RWPE1 (cell line): ENCODE data around the gene ABCA3.

Experiments
- CTCF ChIA-PET: fragments of 350-600 bp; sonication (Branson Sonifier 250); formaldehyde crosslinking; extraction: SDS; loops from one replicate; lab custom pipeline; 2021; lab: Yijun Ruan, JAX
- POLR2A ChIA-PET: fragments of 400-600 bp; formaldehyde crosslinking; extraction: SDS; loops from one replicate; lab custom pipeline; 2020; ENCODE audit warnings: antibody characterized with exemption; ENCODE audit not compliant: low non-redundant PET; lab: Yijun Ruan, JAX
- DNase-seq: peaks from one replicate; pipeline ENCODE4 v3.0.0; 2012; ENCODE audit warnings: low spot score
- H3K27ac ChIP-seq: fragments of 450-650 bp; 2 replicates; pipeline ENCODE4 v1.5.1; 2017
- TF ChIP-seq, protein P1 (sequence below): fragments of 450-650 bp; conservative IDR thresholded peaks from 2 replicates; pipeline ENCODE4 v1.5.1; 2017; ENCODE audit warnings: low read depth, mild to moderate bottlenecking

ABCA3 gene

DNA sequence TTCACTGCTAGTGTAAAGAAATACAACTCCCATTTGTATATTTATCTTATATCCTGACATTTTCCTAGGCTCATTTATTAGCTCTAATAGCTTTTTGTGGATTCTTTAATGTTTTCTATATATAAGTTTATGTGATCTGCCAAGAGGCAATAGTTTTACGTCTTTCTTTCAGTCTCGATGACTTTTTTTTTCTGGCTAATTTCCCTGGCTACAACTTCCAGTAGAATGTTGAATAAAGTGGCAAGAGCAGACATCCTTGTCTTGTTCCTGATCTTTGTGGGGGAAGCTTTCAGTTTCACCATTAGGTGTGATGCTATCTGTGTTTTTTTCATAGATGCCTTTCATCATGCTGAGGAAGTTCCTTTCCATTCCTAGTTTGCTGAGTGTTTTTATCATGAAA, 43.9 kb upstream of the ABCA3 start:
- CTCF ChIA-PET, result interaction anchor here (0.6 to 1.0 kb wide), 2 partner anchors 117 to 638 kb away, joined by 4 read pairs; no protein-coding TSS in a partner anchor
- H3K27ac ChIP-seq, result no peak overlapping the region
- no peak for DNase-seq
- TF ChIP-seq, protein P1, sequence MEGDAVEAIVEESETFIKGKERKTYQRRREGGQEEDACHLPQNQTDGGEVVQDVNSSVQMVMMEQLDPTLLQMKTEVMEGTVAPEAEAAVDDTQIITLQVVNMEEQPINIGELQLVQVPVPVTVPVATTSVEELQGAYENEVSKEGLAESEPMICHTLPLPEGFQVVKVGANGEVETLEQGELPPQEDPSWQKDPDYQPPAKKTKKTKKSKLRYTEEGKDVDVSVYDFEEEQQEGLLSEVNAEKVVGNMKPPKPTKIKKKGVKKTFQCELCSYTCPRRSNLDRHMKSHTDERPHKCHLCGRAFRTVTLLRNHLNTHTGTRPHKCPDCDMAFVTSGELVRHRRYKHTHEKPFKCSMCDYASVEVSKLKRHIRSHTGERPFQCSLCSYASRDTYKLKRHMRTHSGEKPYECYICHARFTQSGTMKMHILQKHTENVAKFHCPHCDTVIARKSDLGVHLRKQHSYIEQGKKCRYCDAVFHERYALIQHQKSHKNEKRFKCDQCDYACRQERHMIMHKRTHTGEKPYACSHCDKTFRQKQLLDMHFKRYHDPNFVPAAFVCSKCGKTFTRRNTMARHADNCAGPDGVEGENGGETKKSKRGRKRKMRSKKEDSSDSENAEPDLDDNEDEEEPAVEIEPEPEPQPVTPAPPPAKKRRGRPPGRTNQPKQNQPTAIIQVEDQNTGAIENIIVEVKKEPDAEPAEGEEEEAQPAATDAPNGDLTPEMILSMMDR, result no peak
- POLR2A ChIA-PET, result no interaction called here

DNA sequence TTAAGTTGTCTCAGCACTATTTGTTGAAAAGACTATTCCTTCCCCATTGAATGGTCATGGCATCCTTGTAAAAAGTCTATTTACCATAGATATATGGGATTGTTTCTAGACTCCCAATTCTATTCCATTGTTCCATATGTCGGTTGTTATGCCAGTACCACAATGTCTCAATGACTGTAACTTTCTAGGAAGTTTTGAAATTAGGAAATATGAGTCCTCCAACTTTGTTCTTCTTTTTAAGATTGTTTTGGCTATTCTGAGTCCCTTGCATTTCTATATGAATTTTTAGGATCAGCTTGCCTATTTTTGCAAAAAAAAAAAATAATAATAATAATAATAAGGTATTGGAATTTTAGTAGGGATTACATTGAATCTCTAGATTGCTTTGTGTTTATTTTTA, 43.0 kb upstream of the ABCA3 start:
- TF ChIP-seq, protein P1, result no peak
- DNase-seq, result no peak
- CTCF ChIA-PET, result interaction anchor here (0.7 kb wide), 2 partner anchors 11 to 12 kb away, joined by 4 to 7 read pairs; no protein-coding TSS in a partner anchor
- POLR2A ChIA-PET, result no interaction called here
- no peak overlapping the region for H3K27ac ChIP-seq

DNA sequence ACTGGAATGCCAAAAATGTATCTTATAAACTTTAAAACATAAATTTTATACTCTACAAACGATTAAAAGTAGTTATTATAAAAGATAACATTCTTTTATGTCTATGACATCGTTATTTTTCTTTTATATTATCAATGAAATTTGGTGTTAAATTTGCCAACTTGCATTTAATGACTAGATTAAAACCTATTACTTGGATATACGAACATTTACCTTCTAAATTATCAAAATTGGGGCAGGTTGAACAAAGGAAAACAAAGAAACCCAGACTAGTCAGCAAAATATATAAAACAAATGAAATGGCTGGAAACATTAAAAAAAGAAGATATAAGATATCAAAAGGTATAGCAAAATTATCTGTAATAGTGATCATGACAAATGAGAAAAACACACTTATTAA, 34.1 kb upstream of the ABCA3 start:
- CTCF ChIA-PET, result interaction anchor here (0.6 kb wide), 1 partner anchor 9 kb away, joined by 3 read pairs; no protein-coding TSS in a partner anchor
- POLR2A ChIA-PET, result no interaction called here
- H3K27ac ChIP-seq, result no peak overlapping the region
- DNase-seq, result no peak
- TF ChIP-seq, protein P1, result no peak

DNA sequence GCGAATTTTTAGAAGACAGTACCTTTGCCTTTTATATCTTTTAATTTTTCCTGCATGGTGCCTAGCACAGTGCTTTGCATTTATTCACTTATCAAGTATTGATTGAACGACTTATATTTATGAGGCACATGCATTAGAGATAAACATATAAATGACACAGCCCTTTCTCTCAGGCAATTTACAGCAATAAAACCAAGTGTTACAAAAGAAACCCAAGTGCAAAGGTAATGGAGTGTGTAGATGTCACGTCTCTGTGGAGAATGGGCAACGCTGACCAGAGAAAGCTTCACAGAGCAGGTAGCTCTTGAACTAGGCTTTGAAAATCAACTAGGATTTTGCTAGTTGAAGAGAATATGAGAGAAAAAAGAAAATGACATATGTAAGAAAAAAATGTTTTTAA, 32.6 kb upstream of the ABCA3 start:
- POLR2A ChIA-PET, result no interaction called here
- TF ChIP-seq, protein P1, result no peak
- H3K27ac ChIP-seq, result no peak overlapping the region
- CTCF ChIA-PET, result no interaction called here
- no peak for DNase-seq

GRCh38 chr16:2372684-2373083, 32.2 kb upstream of the ABCA3 start:
- POLR2A ChIA-PET, result no interaction called here
- DNase-seq, result no peak
- TF ChIP-seq, protein P1, result no peak
- CTCF ChIA-PET, result interaction anchor here (0.6 to 1.0 kb wide), 2 partner anchors 11 to 598 kb away, joined by 4 to 7 read pairs; no protein-coding TSS in a partner anchor
- no peak overlapping the region for H3K27ac ChIP-seq

DNA sequence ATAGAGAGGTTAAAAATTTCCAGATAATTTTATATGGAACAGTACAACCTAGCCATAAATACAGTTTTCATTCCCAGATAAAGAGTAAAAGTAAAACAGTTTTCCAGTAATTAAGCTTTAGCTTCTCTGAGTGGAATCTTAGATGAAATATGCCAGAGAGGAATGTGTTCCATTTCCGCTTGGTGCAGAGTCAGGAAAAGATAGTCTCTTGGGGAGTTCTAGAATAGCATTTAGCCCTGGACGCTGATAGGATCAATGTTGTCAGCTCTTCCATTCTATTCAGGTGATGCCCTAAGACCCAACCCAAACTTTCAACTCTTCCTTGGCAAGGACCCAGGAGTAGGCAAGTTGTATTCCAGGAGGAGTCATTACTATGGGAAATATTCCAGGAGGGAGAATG, 30.9 kb upstream of the ABCA3 start:
- no peak for DNase-seq
- ChIA-PET POLR2A (no interaction called here), CTCF (interaction anchor here (0.7 kb wide), 1 partner anchor 59 kb away, joined by 3 read pairs; no protein-coding TSS in a partner anchor)
- H3K27ac ChIP-seq, result no peak overlapping the region
- TF ChIP-seq, protein P1, result no peak
